ENCODE measurements around the gene SLC13A2. TPM values are rescaled to one million over a fixed set of nuclear protein-coding genes. Genes with fewer than 3 reads are reported as not detected.

SLC13A2 gene
- total and polyA plus RNA-seq, 2 donors (not counting 3 experiments of a cell fraction or from before 2014, with no cell fraction given): not detected

DNA sequence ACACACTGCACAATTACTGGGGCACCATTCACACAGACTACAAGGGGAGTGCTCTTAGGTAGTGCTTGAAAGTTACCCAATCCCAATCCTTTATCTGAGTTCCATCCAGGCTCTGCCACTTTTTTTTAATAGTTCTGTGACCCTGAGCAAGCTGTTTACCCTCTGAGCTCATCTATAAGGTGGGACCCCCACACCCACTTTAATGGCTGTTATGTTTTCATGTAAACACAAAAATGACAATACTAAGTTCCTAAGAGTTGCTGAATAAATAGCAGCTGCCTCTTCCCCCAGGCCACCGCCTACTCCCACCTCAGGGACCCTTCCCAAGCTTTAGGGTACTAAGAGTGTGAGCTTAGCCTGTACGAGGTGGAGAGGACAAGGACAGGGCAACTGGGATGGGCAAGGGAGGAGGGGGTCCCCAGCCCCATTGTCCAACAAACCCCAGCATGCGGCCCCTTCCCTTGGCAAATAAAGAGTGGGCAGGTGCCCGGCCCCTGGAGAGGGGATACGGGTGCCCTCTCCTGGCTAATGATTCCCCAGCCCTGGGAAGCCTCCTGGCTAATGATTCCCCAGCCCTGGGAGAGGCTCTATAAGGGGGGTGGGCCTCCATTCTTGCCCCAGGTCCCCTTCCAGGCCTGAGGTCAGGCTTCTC is 14.6 kb downstream of the SLC13A2 start:
- CTCF ChIA-PET: no interaction called here
- H3K4me1 ChIP-seq (ENCODE audit: control insufficient read depth, extremely low read depth, insufficient read depth, low read length): no peaks in the 10 kb centered on the region
- FAIRE-seq: no peak
- no peak for DNase-seq (ENCODE audit: low read depth, low spot score)
- POLR2A ChIA-PET: no interaction called here
- H3K9me3 ChIP-seq (replicated peaks; ENCODE audit: control insufficient read depth, insufficient read depth, low read length): no peaks in the 10 kb centered on the region
- H3K27me3 ChIP-seq (ENCODE audit: control insufficient read depth in 2 of 2, insufficient read depth in 2 of 2, low read length in 2 of 2): peaks cover 0 to 16% of the 10 kb centered on the region in 2 experiments
- no peak overlapping the region for H3K4me2 ChIP-seq (ENCODE audit: insufficient read depth, low read length)
- no peak overlapping the region for H3K27ac ChIP-seq (ENCODE audit: insufficient read depth, low read depth, low read length)
- H3K79me2 ChIP-seq (ENCODE audit: control insufficient read depth, insufficient read depth, low read length): no peaks in the 10 kb centered on the region
- no peak overlapping the region for H2AFZ ChIP-seq (ENCODE audit: low read depth, low read length)
- no peak overlapping the region for H3K9ac ChIP-seq (replicated peaks; ENCODE audit: extremely low read depth, insufficient read depth, low read length)
- TF ChIP-seq GATA2 (IDR thresholded peaks at IDR 0.05; ENCODE audit: insufficient read depth, insufficient read length, low read depth, low read length): no peak
- no peak for TF ChIP-seq POLR2AphosphoS5 (IDR thresholded peaks at IDR 0.05; ENCODE audit: insufficient read depth, low read depth, low read length)
- TF ChIP-seq FOS (IDR thresholded peaks at IDR 0.05; ENCODE audit: borderline replicate concordance, insufficient read depth, low read length): no peak
- TF ChIP-seq POLR2A (IDR thresholded peaks at IDR 0.05; ENCODE audit: low read depth, low read length): no peak
- TF ChIP-seq MAX (IDR thresholded peaks at IDR 0.05; ENCODE audit: insufficient read depth, insufficient read length): no peak
- TF ChIP-seq EZH2 (IDR thresholded peaks at IDR 0.05; ENCODE audit: borderline replicate concordance, low read depth, low read length, severe bottlenecking): no peak
- TF ChIP-seq, protein P1, sequence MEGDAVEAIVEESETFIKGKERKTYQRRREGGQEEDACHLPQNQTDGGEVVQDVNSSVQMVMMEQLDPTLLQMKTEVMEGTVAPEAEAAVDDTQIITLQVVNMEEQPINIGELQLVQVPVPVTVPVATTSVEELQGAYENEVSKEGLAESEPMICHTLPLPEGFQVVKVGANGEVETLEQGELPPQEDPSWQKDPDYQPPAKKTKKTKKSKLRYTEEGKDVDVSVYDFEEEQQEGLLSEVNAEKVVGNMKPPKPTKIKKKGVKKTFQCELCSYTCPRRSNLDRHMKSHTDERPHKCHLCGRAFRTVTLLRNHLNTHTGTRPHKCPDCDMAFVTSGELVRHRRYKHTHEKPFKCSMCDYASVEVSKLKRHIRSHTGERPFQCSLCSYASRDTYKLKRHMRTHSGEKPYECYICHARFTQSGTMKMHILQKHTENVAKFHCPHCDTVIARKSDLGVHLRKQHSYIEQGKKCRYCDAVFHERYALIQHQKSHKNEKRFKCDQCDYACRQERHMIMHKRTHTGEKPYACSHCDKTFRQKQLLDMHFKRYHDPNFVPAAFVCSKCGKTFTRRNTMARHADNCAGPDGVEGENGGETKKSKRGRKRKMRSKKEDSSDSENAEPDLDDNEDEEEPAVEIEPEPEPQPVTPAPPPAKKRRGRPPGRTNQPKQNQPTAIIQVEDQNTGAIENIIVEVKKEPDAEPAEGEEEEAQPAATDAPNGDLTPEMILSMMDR (IDR thresholded peaks at IDR 0.05; ENCODE audit: extremely low read depth in 1 of 2, insufficient read depth in 1 of 2, low read depth in 1 of 2, low read length in 2 of 2): no peak
- no peak for TF ChIP-seq JUN (IDR thresholded peaks at IDR 0.05; ENCODE audit: borderline replicate concordance, insufficient read depth, insufficient read length, low read depth)
- TF ChIP-seq MYC (IDR thresholded peaks at IDR 0.05; ENCODE audit: low read depth, low read length): no peak
- no peaks in the 10 kb centered on the region for H3K9me1 ChIP-seq (replicated peaks; ENCODE audit: control insufficient read depth, extremely low read depth, insufficient read depth, low read length)
- no TSS peak for BruUV-seq (replicated peaks)
- intact Hi-C loops (cut with micrococcal nuclease): no loop called here
- H4K20me1 ChIP-seq (replicated peaks; ENCODE audit: control insufficient read depth, extremely low read depth, insufficient read depth, low read length): no peaks in the 10 kb centered on the region
- H3K36me3 ChIP-seq (ENCODE audit: control insufficient read depth in 2 of 2, extremely low read depth in 1 of 2, insufficient read depth in 2 of 2, low read length in 2 of 2): no peaks in the 10 kb centered on the region
- H3K4me3 ChIP-seq (replicated peaks in 1 of 3; ENCODE audit: insufficient read depth in 1 of 3, low read depth in 1 of 3, low read length in 3 of 3): no peak overlapping the region
- dilution Hi-C loops (cut with MboI; ENCODE audit: extremely low pct_ligation_motif_present, low sequenced_read_pairs): no loop called here
